Measurements from ENCODE around the gene RAB9A.
"Not testable (repeated sequence)": the region's sequence is repeated elsewhere in the genome, so short reads cannot be mapped to it uniquely, and the experiment has no call there.

The RAB9A gene

DNA sequence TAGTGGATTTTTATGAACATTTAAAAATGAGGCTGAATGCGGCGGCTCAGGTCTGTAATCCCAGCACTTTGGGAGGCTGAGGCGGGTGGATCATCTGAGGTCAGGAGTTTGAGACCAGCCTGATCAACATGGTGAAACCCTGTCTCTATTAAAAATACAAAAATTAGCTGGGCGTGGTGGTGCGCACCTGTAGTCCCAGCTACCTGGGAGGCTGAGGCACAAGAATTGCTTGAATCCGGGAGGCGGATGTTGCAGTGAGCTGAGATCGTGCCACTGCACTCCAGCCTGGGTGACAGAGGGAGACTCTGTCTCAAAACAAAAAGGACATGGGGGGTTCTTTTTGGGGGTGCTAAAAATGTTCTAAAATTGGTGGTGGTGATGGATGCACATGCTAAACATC is 19.2 kb upstream of the RAB9A start:
- not testable (repeated sequence) for DNase-seq (ENCODE audit: low spot score)

DNA sequence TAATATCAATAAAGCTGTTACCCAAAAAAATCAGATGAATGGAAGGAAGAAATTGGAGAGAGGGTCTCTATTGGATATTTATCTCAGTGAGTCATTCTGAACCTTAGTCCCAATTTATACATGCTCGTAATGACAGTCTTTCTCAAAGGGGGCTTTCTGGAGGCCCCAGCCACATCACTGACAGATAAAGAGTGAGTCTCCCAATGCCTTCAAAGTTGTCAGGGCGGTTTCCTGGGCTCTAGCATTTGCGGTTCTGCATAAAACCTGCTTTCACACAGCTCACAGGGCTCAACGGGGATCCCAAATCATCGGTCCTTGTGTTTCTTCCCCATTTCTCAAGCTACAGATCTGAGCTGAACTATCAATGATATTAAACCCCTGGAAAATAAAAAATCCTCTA is 18.7 kb upstream of the RAB9A start:
- no peak for DNase-seq (ENCODE audit: low spot score)

DNA sequence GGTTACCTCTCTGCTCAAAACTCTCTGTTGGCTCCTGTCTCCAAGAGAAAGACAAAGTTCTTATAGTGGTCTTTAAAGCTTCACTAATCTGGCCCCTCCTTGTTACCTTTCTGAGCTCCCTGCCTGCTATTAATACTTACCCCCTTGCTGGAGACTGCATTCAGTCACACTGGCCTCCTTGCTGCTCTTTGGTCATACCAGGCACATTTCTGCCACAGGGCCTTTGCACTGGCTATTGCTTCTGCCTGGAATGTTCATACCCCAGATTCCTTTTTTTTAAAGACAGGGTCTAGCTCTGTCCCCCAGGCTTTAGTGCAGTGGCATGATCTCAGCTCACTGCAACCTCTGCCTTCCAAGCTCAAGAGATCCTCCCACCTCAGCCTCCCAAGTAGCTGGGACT is 15.9 kb upstream of the RAB9A start:
- no peak for DNase-seq (ENCODE audit: low spot score)

DNA sequence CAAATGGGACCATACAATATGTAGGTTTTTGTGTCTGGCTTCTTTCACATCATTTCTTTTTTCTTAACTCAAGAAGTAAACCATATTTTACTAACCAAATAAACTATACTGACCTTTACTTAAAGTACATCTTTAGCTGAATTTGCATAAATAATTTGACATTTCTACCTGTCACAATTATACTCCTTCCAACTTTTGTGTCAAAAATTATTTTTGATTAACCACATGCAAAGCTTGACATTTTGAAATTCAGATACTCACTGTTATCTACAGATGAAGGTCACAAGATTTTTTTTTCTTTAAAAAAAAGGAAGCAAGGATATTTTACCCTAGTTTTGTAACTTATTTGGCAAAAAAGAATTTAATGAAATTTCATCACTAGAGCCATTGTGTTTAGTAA is 12.0 kb upstream of the RAB9A start:
- no peak for DNase-seq (ENCODE audit: low spot score)

DNA sequence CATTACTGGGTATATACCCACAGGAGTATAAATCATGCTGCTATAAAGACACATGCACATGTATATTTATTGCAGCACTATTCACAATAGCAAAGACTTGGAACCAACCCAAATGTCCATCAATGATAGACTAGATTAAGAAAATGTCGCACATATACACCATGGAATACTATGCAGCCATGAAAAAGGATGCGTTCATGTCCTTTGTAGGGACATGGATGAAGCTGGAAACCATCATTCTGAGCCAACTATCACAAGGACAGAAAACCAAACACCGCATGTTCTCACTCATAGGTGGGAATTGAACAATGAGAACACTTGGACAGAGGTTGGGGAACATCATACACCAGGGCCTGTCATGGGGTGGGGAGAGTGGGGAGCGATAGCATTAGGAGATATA is 9.2 kb upstream of the RAB9A start:
- not testable (repeated sequence) for DNase-seq (ENCODE audit: low spot score)

DNA sequence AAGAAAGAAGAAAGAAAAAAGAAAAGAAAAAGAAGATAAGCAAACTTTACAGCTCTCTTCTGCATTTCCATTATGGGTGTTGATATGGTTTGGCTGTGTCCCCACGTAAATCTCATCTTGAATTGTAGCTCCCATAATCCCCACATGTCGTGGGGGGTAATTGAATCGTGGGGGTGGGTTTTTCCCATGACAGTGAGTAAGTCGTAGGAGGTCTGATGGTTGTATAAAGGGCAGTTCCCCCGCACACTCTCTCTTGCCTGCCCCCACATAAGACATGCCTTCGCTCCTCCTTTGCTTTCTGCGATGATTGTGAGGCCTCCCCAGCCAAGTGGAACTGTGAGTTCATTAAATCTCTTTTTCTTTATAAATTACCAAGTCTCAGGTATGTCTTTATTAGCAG is 7.3 kb upstream of the RAB9A start:
- DNase-seq (ENCODE audit: low spot score) = no peak

DNA sequence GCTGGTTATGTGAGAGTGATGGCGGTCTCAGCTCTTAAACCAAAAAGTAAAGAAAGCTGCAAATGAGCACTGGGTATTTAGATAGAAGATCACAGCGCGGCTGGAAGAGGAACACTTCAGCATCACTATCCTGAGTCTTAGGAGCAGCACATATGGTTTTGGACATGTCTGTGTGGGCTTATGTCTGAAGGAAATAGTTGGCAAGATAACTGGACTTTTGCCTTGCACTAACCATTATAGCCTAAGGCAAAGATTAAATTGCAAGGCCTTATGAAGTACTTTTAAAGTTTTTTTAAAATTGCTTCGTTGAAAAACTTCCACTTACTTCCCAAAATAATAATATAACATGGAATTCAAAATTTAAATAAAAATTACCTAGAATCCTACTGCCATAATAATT is 4.6 kb upstream of the RAB9A start:
- no peak for DNase-seq (ENCODE audit: low spot score)

DNA sequence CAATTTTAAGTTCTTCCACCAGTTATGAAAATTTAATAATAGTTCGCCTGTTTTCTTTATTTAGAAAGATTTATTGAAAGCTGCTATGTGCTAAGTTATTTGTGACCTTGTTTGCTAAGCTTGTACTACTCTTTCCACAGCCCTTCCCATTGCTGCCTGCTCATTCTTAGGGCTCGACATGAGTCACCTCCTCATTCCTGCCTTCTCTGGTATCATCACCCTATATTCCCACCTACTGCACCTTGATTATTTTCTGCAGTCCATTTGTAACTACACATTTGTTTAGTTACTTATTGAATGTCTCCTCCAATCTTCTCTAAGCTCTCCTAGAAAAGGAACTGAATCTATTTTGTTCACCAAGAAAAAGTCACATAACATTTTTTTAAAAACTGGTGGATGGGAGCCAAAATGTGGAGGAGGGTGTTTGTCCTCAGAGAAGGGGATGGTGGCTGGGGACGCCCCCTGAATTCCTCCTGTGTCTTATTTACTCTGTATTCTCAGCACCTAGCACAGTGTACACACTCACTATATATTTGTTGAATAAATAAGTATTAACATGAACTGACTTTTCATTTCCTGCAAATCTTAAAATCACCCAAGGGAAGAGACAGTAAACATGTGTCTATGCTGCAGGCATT is 3.7 kb upstream of the RAB9A start:
- DNase-seq (ENCODE audit: low spot score) = peak; percentile 55

DNA sequence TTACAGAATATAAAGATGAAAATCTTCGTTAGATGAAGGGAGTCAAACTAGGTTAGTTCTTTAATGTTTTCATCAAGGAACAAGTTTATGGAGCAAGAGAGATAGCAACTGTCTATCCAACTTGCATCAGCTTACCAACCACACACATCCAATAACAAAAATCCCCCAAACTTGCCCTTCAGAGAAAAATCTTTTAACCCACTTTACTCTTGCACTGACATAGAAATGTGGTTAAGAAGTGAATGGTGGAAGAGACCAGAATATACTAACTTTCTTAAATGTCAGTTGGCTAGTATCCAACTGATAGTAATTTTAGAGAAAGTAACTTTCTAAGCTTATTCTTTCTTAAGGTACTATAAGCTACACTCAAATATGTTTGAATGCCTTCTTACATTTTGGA is 1.7 kb upstream of the RAB9A start:
- no peak for DNase-seq (ENCODE audit: low spot score)

DNA sequence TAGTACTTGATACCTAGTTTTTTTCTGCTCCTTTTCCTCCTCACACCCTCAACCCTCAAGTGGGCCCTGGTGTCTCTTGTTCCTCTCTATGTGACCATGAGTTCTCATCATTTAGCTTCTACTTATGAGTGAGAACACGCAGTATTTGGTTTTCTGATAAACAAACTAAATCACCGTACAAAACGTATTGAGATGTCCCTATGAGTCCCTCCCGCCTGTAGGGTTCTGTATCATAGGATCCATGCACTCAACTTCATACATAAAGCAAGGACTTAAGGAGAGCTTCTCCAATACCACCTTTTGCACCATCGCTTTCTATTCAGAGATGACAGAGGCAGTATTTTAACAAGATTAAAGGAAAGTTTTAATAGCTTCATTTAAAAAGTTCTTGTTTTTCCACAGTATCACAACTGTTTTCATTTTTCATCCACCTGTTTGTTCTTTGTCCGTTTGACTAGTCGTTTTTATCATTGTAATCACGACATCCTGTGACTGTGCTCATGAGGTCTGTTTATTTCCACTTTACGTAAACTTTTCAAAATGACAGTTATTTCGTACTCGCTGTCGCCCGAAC is 457 bp upstream of the RAB9A start:
- no peak for DNase-seq (ENCODE audit: low spot score)

DNA sequence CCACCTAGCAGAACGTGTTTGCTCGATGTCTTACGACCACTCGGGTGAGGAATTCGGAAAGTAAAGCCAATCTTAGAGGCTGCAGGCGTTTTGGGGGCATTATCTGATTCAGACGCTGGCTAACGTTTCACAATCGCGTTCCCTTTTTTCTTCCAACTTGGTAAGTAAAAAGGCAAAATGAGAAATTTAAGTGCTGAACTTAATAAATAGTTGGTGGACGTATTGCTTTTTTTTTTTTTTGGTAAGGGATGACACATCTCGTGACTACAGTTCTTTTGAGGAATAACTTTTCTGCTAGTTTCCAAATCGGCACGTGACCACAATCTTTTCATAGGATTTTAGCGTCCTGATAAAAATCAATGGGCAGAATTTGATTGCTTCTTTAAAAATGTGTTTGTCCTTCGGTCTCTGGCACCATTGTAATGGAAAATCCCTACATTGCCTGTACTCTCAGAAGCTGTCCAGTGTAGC is 848 bp downstream of the RAB9A start:
- DNase-seq (ENCODE audit: low spot score) = peak; percentile 30

DNA sequence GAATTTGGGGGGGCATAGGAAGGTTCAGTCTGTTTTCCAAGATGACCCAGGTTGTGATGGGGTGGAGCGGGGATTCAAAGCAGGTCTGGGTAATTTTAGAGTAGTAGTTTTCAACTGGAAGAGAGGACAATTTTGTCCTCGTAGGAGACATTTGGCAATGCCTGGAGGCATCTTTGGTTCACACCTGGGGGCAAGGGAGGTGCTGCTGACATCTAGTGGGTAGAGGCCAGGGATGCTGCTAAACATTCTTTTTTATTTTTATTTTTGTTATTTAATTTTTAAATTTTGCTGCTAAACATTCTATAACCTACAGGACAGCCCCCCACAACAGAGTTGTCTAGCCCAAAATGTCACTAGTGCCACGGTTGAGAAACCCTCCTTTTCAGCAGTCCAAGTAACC is 1.9 kb downstream of the RAB9A start:
- DNase-seq (ENCODE audit: low spot score) = no peak

DNA sequence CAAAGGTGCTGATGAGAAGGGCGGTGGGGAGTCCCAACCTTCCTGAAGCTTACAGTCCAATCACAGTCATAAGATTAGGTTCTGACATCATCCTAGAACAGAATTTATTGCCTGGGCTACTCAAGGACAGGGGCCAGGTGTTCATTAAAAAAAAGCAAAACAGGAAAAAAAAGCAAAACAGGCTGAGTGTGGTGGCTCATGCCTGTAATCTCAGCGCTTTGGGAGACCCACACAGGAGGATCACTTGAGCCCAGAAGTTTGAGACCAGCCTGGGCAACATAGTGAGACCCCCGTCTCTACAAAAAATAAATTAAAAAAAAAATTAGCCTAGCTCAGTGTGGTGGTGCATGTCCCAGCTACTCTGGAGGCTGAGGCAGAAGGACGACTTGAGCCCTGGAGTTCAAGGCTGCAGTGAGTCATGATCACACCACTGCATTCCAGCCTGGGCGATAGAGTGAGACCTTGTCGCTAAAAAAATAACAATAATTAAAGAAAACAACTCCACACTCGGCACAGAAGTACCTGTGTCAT is 3.0 kb downstream of the RAB9A start:
- DNase-seq (ENCODE audit: low spot score) = no peak

DNA sequence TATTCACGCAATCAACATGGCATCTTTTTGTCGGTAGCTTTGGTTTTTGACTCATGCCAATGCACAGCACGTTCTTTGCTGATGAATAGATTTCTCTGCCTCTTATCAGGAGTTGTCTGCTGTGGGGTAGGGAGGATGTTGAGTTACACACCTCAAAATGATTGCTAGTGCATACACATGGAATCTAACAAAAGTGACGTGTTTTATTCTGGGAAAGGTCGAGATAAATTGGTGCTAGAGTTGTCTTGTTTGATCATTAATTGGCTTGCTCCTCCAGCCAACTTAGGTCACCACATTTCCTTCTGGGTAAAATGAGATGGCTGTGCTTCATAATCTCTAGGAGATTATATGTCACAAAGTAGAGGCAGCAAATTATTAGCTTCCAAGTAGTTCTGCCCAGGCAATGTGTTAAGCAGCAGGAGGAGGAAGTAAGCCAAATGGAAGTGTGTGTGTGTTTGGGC is 3.9 kb downstream of the RAB9A start:
- DNase-seq (ENCODE audit: low spot score) = no peak

DNA sequence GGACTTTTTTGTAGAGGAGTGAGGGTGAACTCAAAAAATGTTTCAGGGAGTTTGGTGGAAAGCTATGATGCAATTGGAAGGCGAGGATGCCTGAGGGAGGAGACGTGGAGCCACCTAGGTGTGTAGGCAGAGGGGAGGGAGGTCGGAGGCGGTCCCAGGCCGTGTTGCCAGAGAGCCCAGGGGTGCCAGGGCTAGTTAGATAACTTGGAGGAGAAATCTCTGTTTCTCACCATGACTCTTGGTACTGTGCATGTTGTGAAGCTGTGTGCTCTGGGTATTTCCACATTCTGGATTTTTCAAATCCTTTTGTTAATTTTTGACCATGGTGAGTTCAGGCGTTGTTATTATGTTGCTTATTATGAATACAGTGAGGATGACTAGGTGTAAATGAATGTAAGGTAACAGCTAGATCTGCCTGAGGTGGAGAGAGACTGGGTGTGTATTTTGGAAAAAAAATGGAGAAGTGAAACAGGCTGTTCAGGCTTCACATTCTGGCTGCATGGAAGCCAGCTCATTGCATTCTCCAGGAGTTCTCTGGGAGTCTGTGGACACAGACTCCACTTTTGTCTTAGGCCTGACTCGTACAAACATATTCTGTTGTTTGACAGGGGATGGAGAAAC is 4.5 kb downstream of the RAB9A start:
- DNase-seq (ENCODE audit: low spot score) = no peak

DNA sequence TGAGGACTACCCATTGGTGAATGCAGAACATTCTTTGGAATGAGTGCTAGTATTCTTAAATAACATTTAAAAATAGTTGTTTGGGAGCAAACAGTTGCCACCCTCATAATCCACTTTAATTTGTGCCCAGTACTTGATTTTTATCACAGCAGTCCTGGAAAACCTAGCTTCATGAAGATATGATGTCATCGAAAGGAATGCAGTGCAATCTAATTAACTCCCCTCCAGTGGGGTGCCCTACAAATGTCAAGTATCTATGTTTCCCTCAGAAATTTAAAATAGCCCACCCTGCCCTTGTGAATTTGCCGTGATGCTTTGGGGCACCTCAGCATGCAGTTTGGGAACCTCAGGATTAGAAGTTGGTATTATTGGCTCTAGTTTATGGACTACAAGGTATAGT is 5.4 kb downstream of the RAB9A start:
- no peak for DNase-seq (ENCODE audit: low spot score)

DNA sequence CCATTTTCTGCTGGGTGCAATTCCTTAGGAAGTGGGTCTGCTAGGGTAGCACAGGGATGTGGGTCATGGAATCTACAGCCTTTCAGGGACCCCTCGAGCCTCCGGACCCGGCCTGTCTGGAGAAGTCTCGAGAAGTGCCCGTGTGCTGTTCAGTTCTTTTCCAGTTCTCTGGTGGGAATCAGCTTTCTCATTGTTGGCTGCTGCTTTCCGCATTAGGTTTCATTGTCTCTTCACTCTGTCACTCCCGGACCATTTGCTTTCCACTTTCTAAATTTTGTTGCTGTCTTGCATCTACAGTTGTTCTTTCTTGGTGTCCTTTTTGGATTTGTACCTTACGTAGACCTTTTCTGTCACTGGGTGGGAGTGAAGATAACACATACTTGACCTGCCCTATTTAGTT is 6.1 kb downstream of the RAB9A start:
- DNase-seq (ENCODE audit: low spot score) = no peak

DNA sequence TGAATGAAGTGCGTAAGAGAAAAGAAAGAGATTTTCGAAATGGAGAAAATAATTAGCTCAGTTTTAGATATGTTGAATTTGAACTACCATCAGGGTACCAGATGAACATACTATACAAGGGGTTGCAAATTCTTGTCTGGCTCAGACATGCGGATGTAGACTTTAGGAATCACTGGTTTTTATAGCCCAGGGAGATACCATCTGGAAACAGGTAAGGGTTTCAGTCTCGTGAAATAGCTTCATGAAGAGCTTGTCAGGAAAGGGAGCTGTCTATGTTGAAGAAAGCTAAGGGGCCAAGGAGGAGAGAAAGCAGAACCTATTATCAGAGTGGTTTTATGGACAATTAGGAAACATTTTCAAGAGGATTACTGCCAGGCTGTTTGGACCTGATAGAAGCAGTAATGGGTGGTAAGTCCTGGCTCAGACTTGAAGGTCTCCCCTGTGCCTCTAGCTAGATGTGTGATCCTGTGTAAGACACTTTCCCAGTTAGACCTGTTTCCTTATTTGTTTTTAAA is 6.7 kb downstream of the RAB9A start:
- DNase-seq (ENCODE audit: low spot score) = no peak

DNA sequence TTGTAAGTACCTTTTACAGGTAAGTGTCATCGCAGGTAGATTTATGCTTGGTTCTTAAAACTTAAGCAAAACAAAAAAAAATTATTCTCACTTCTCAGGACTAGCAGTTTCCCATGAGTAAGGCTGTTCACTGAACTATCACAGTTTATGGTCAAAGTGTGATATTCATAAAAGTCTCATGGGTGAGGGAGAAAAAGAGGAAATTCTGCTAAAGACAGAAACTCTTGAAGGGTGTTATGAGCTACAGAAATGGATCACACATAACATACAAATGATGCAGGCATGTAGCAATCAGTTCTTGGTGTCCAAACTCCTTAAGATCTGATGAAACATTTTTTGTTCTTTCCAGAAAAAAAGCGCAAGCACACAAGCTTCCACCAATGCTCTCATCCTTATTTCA is 8.5 kb downstream of the RAB9A start:
- no peak for DNase-seq (ENCODE audit: low spot score)

DNA sequence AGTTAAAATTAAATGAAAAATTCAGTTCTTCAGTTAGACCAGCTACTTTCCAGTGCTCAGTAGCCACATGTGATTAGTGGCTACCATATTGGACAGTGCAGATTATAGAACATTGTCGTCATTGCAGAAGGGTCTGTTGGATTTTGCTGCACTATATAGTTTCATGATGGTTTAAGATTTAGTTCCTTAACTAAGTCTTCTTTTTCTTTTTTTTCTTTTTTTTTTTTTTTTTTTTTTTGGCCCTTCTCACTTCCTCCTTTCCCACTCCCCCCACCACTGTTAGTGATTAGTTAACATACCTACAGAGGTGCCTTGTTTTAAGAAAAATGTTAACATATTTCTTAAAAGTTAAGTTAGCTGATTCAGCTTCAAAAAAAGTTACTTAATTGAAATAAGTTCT is 9.0 kb downstream of the RAB9A start:
- no peak for DNase-seq (ENCODE audit: low spot score)

DNA sequence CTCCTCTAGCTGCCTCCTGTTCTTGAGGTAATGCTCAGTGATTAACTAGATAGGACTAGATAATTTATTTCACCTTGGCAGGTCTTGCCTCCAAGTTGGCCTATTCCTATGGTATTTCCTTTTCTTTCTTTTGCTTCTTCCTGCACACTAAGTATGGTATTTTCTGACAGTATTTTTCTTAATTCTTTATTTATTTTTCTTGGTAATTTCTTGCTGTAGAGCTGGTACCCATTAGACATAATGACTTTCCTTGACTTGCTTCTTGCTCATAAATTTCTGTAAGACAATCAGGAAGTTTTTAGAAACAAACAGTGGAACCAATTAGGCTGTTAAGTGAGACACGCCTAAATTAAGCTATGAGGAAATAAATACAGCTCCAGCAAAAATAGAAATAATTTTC is 9.5 kb downstream of the RAB9A start:
- no peak for DNase-seq (ENCODE audit: low spot score)

DNA sequence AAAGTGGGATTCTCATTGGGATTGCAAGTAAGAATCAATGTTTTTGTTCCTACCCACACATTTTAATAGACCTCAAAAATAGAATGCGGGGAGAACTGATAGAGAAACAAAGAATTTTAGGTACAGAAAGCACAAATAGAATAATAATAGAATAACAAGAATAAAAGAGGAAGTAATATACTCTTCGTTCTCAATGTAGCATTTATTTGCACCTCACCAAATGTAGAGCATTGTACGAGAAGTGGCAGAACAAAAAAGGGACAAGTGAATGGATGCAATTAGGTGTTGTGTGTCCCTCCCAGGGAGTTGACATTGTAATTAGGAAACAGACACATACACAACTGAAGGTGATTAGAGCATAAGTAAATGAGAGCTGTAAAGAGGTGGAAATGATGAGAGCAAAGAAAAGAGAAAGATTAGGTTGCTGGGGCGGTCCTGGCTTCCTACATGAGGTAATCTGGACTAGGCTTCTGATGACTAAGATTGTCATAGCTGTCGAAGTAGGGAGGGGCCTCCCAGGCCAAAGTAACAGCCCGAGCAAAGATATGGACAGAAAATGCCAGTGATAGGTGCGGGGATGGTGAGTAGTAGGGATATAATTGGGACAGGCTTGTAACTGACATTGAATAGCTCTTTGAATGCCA is 10.4 kb downstream of the RAB9A start:
- peak; percentile 19 for DNase-seq (ENCODE audit: low spot score)

DNA sequence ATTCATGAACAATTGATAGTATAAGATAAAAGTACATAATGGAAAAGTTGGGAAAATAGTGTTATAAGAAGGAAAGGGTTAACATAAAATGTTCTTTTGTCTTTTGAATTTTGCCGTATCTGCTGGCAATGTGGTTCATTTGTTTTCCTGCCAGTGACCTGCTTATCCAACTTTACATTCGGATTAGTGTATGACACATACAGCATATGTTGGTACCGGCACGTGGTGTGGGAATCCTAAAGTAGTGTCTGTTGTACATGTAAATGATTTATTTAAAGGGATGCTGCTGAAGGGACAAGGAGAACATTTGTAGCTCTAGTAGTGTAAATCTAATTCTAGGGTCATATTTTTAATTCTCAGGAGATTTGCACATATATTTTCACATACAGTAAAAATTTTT is 11.5 kb downstream of the RAB9A start:
- no peak for DNase-seq (ENCODE audit: low spot score)
